IPS DF 6.9 (cell line): ENCODE data around the gene MRTFA.

Experiments used
- DNase-seq: peaks from one replicate; pipeline ENCODE4 v3.0.0-alpha.2; 2013; ENCODE audit warnings: low read depth, low spot score
- H3K27ac ChIP-seq: one replicate; pipeline ENCODE4 v1.5.1; 2013; ENCODE audit warnings: low read length, control low read depth
- H3K27me3 ChIP-seq: 2 replicates; pipeline ENCODE4 v1.6.1; 2013; ENCODE audit warnings: mild to moderate bottlenecking, low read length; ENCODE audit not compliant: control insufficient read depth, insufficient read depth
- H3K36me3 ChIP-seq: 2 replicates; pipeline ENCODE4 v1.6.1; 2013; ENCODE audit warnings: low read length; ENCODE audit not compliant: control insufficient read depth, insufficient read depth
- H3K4me1 ChIP-seq: 2 replicates; pipeline ENCODE4 v1.6.1; 2013; ENCODE audit warnings: low read length; ENCODE audit not compliant: control insufficient read depth, insufficient read depth
- H3K4me3 ChIP-seq: 2 replicates; pipeline ENCODE4 v1.5.1; 2013; ENCODE audit warnings: mild to moderate bottlenecking, low read length
- H3K9me3 ChIP-seq: 2 replicates; pipeline ENCODE4 v1.6.1; 2013; ENCODE audit warnings: low read length, inconsistent platforms; ENCODE audit not compliant: control insufficient read depth, insufficient read depth
- WGBS: extraction: QIAGEN DNeasy Blood & Tissue Kit; methylation state at CpG from one replicate; pipeline ENCODE4 v1.1.7; 2013; ENCODE audit warnings: mixed read lengths, missing lambda C conversion rate; ENCODE audit not compliant: insufficient read length, insufficient coverage; 5-methylcytosine and 5-hydroxymethylcytosine counted together

Gene MRTFA

GRCh38 chr22:40613067-40613466 lies 23.5 kb downstream of the MRTFA start:
- no peaks in the 10 kb centered on the region for H3K36me3 ChIP-seq
- DNase-seq = no peak
- H3K9me3 ChIP-seq = no peaks in the 10 kb centered on the region

GRCh38 chr22:40612291-40612751 lies 24.2 kb downstream of the MRTFA start:
- Histone ChIP-seq H3K36me3 (no peaks in the 10 kb centered on the region), H3K27ac (no peak overlapping the region), H3K4me3 (no peak overlapping the region), H3K9me3 (no peaks in the 10 kb centered on the region), H3K4me1 (peaks cover 1% of the 10 kb centered on the region; the same call in 1 of the 2 replicates), H3K27me3 (no peaks in the 10 kb centered on the region)
- DNase-seq = no peak
- WGBS = no CpG with 5 or more reads among the region's 4 CpGs

More at GRCh38 chr22:40613067-40613466, 23.5 kb downstream of the MRTFA start:
- no peaks in the 10 kb centered on the region for H3K4me1 ChIP-seq
- H3K27me3 ChIP-seq = no peaks in the 10 kb centered on the region
- H3K27ac ChIP-seq = no peak overlapping the region
- no peak overlapping the region for H3K4me3 ChIP-seq

GRCh38 chr22:40611606-40612005 lies 24.9 kb downstream of the MRTFA start:
- Histone ChIP-seq H3K27me3 (no peaks in the 10 kb centered on the region), H3K36me3 (no peaks in the 10 kb centered on the region), H3K4me1 (peaks cover 1% of the 10 kb centered on the region; the same call in 1 of the 2 replicates), H3K27ac (no peak overlapping the region), H3K4me3 (no peak overlapping the region), H3K9me3 (no peaks in the 10 kb centered on the region)
- DNase-seq = no peak

- H3K4me3 ChIP-seq = no peak overlapping the region
These were observed 26.1 kb downstream of the MRTFA start for GRCh38 chr22:40610329-40610850.

GRCh38 chr22:40609216-40609615 lies 27.3 kb downstream of the MRTFA start:
- no peak for DNase-seq
- Histone ChIP-seq H3K4me3 (no peak overlapping the region), H3K27ac (no peak overlapping the region), H3K4me1 (peaks cover 1% of the 10 kb centered on the region; the same call in 1 of the 2 replicates), H3K9me3 (no peaks in the 10 kb centered on the region), H3K27me3 (no peaks in the 10 kb centered on the region), H3K36me3 (no peaks in the 10 kb centered on the region)
- no CpG with 5 or more reads among the region's 3 CpGs for WGBS

More at GRCh38 chr22:40610329-40610850, 26.1 kb downstream of the MRTFA start:
- Histone ChIP-seq H3K27me3 (no peaks in the 10 kb centered on the region), H3K27ac (no peak overlapping the region), H3K36me3 (no peaks in the 10 kb centered on the region), H3K4me1 (peaks cover 1% of the 10 kb centered on the region; the same call in 1 of the 2 replicates), H3K9me3 (no peaks in the 10 kb centered on the region)
- DNase-seq = no peak
- no CpG with 5 or more reads among the region's 1 CpG for WGBS

GRCh38 chr22:40607506-40607905 lies 29.0 kb downstream of the MRTFA start:
- Histone ChIP-seq H3K4me3 (no peak overlapping the region), H3K36me3 (no peaks in the 10 kb centered on the region), H3K4me1 (peaks cover 1% of the 10 kb centered on the region; the same call in 1 of the 2 replicates), H3K27ac (no peak overlapping the region), H3K27me3 (no peaks in the 10 kb centered on the region), H3K9me3 (no peaks in the 10 kb centered on the region)
- DNase-seq = no peak
- WGBS = no CpG with 5 or more reads among the region's 1 CpG

- Histone ChIP-seq H3K27me3 (no peaks in the 10 kb centered on the region), H3K36me3 (no peaks in the 10 kb centered on the region), H3K9me3 (no peaks in the 10 kb centered on the region), H3K4me3 (no peak overlapping the region), H3K27ac (no peak overlapping the region), H3K4me1 (peaks cover 1% of the 10 kb centered on the region; the same call in 1 of the 2 replicates)
- no peak for DNase-seq
These were observed 30.2 kb downstream of the MRTFA start for GRCh38 chr22:40606306-40606705.

GRCh38 chr22:40605761-40606160 lies 30.8 kb downstream of the MRTFA start:
- DNase-seq = no peak
- H3K4me3 ChIP-seq = no peak overlapping the region
- WGBS = no CpG with 5 or more reads among the region's 1 CpG
- no peaks in the 10 kb centered on the region for H3K27me3 ChIP-seq
- H3K36me3 ChIP-seq = no peaks in the 10 kb centered on the region
- no peak overlapping the region for H3K27ac ChIP-seq
- H3K4me1 ChIP-seq = peaks cover 1% of the 10 kb centered on the region; the same call in 1 of the 2 replicates
- no peaks in the 10 kb centered on the region for H3K9me3 ChIP-seq

- Histone ChIP-seq H3K4me1 (peaks cover 1% of the 10 kb centered on the region; the same call in 1 of the 2 replicates), H3K36me3 (no peaks in the 10 kb centered on the region), H3K27ac (no peak overlapping the region), H3K27me3 (no peaks in the 10 kb centered on the region), H3K4me3 (no peak overlapping the region), H3K9me3 (no peaks in the 10 kb centered on the region)
- no peak for DNase-seq
- no CpG with 5 or more reads among the region's 4 CpGs for WGBS
These were observed 33.4 kb downstream of the MRTFA start for GRCh38 chr22:40603088-40603605.

- 0 out of 2 replicates have a peak, but pooled peaks cover 1% of the 10 kb centered on the region for H3K4me1 ChIP-seq
- no peak overlapping the region for H3K27ac ChIP-seq
- no peaks in the 10 kb centered on the region for H3K36me3 ChIP-seq
- no peaks in the 10 kb centered on the region for H3K27me3 ChIP-seq
- H3K4me3 ChIP-seq = no peak overlapping the region
- no CpG with 5 or more reads among the region's 1 CpG for WGBS
- no peak for DNase-seq
- no peaks in the 10 kb centered on the region for H3K9me3 ChIP-seq
These were observed 34.3 kb downstream of the MRTFA start for GRCh38 chr22:40602231-40602630.

GRCh38 chr22:40599731-40600130 lies 36.8 kb downstream of the MRTFA start:
- no peaks in the 10 kb centered on the region for H3K27me3 ChIP-seq
- H3K9me3 ChIP-seq = no peaks in the 10 kb centered on the region
- no peak for DNase-seq
- WGBS = no CpG with 5 or more reads among the region's 6 CpGs
- H3K4me3 ChIP-seq = no peak overlapping the region
- no peaks in the 10 kb centered on the region for H3K36me3 ChIP-seq
- no peak overlapping the region for H3K27ac ChIP-seq
- H3K4me1 ChIP-seq = 0 out of 2 replicates have a peak, but pooled peaks cover 1% of the 10 kb centered on the region
